Gastrocnemius medialis (tissue), 4 donors: ENCODE data around the gene OR10H5.

ENCODE experiments used
- CTCF ChIP-seq, 5 experiments: fragments of 450-650 bp in 3 of 5; fragments of 200-600 bp in 2 of 5; sonication (generic) in 2 of 5; IDR thresholded peaks in 4 of 5; conservative IDR thresholded peaks in 1 of 5; 1 replicate in 4 of 5; 2 replicates in 1 of 5; pipeline ENCODE4 v1.5.1; 2016 to 2019; ENCODE audit warnings: antibody characterized with exemption in 5 of 5, mild to moderate bottlenecking in 3 of 5, moderate library complexity in 3 of 5
- POLR2A ChIP-seq, 2 donors: fragments of 450-650 bp; IDR thresholded peaks; one replicate each; pipeline ENCODE4 v1.6.1; 2017; ENCODE audit warnings: antibody characterized with exemption in 2 of 2, mild to moderate bottlenecking in 2 of 2, moderate library complexity in 2 of 2

- TF ChIP-seq CTCF (IDR thresholded peaks at IDR 0.05 in 4 of 5, conservative IDR thresholded peaks at IDR 0.05 in 1 of 5) (no peak), POLR2A (IDR thresholded peaks at IDR 0.05) (no peak)
Measured at GRCh38 chr19:15740785-15741184, 46.7 kb upstream of the OR10H5 start.
